SU-DHL-6 (cell line): ENCODE results near the gene PARN.

Source experiments
- CTCF ChIP-seq: fragments of 200-600 bp; sonication (generic); IDR thresholded peaks from one replicate; pipeline ENCODE4 v1.5.1; 2017; ENCODE audit warnings: antibody characterized with exemption, mild to moderate bottlenecking, low read length, moderate library complexity; ENCODE audit not compliant: insufficient read depth, poor library complexity, severe bottlenecking
- EZH2phosphoT487 ChIP-seq: fragments of 200-600 bp; sonication (generic), shearing (Covaris generic); conservative IDR thresholded peaks from 2 replicates; pipeline ENCODE4 v1.6.1; 2018; ENCODE audit warnings: mild to moderate bottlenecking, antibody characterized with exemption, low read length, moderate library complexity, mixed read lengths

GRCh38 chr16:14530046-14530445 is 100.0 kb downstream of the PARN start:
- no peak for TF ChIP-seq CTCF
- no peak for TF ChIP-seq EZH2phosphoT487
